Activated CD4-positive, alpha-beta T cell treated with anti-CD3 and anti-CD28 coated beads, Interleukin-2, amount 10 ng/mL, durations not matched to agents 7 days and 5 days (primary cell): ENCODE measurements around the gene TNN. TPM values are rescaled to one million over a fixed set of nuclear protein-coding genes. Genes with fewer than 3 reads are reported as not detected.

Experiments
- CTCF ChIA-PET: fragments of 350-600 bp; sonication (Branson Sonifier 250); formaldehyde crosslinking; loops from one replicate; lab custom pipeline; 2021; ENCODE audit warnings: antibody characterized with exemption; lab: Charles Lee
- POLR2A ChIA-PET: fragments of 350-600 bp; sonication (Branson Sonifier 250); formaldehyde crosslinking; loops from one replicate; lab custom pipeline; 2021; ENCODE audit warnings: antibody characterized with exemption; lab: Charles Lee
- DNase-seq: peaks from one replicate; pipeline ENCODE4 v3.0.0-alpha.2; 2020
- H3K27ac Mint-ChIP-seq: one replicate; pipeline ENCODE4 v1.8.0; 2021; ENCODE audit warnings: mild to moderate bottlenecking, moderate library complexity, mixed read lengths
- H3K27me3 Mint-ChIP-seq: one replicate; pipeline ENCODE4 v1.8.0; 2021; ENCODE audit warnings: mixed read lengths
- H3K36me3 Mint-ChIP-seq: one replicate; pipeline ENCODE4 v1.8.0; 2021; ENCODE audit warnings: low read depth, mixed read lengths
- H3K4me1 Mint-ChIP-seq: one replicate; pipeline ENCODE4 v1.8.0; 2021; ENCODE audit warnings: mixed read lengths
- H3K4me3 Mint-ChIP-seq: one replicate; pipeline ENCODE4 v1.8.0; 2021; ENCODE audit warnings: mild to moderate bottlenecking, moderate library complexity, mixed read lengths
- H3K9me3 Mint-ChIP-seq: one replicate; pipeline ENCODE4 v1.8.0; 2021; ENCODE audit warnings: mixed read lengths
- total RNA-seq, 2 experiments: library from RNA; stranded (reverse); gene quantifications; one replicate each; pipeline ENCODE4 v1.2.3, GENCODE V29; 2021

TNN gene
- total RNA-seq, 2 experiments from 2014 or later = not detected

- Mint-ChIP-seq H3K9me3 (no peaks in the 10 kb centered on the region), H3K27ac (no peak overlapping the region), H3K4me3 (no peak overlapping the region), H3K27me3 (peaks cover 26% of the 10 kb centered on the region), H3K4me1 (peaks cover 8% of the 10 kb centered on the region), H3K36me3 (no peaks in the 10 kb centered on the region)
- CTCF ChIA-PET = interaction anchor here (0.7 kb wide), 1 partner anchor 979 kb away, joined by 4 read pairs; no protein-coding TSS in a partner anchor
- POLR2A ChIA-PET = no interaction called here
- no peak for DNase-seq
Measured at GRCh38 chr1:175137369-175137768, 69.7 kb downstream of the TNN start.

- peaks cover 8% of the 10 kb centered on the region for H3K4me1 Mint-ChIP-seq
- H3K36me3 Mint-ChIP-seq = no peaks in the 10 kb centered on the region
- no peak for DNase-seq
- H3K9me3 Mint-ChIP-seq = no peaks in the 10 kb centered on the region
- POLR2A ChIA-PET = no interaction called here
- no peak overlapping the region for H3K4me3 Mint-ChIP-seq
- CTCF ChIA-PET = no interaction called here
- H3K27ac Mint-ChIP-seq = no peak overlapping the region
- H3K27me3 Mint-ChIP-seq = peaks cover 24% of the 10 kb centered on the region
Measured at GRCh38 chr1:175138579-175138978, 70.9 kb downstream of the TNN start.

GRCh38 chr1:175145899-175146528, 78.4 kb downstream of the TNN start:
- ChIA-PET POLR2A (no interaction called here), CTCF (interaction anchor here (0.6 to 6.2 kb wide), 17 partner anchors 10 to 205 kb away, joined by 3 to 32 read pairs (median 4); no protein-coding TSS in a partner anchor)
- H3K36me3 Mint-ChIP-seq = no peaks in the 10 kb centered on the region
- H3K27ac Mint-ChIP-seq = no peak overlapping the region
- no peak overlapping the region for H3K4me3 Mint-ChIP-seq
- H3K9me3 Mint-ChIP-seq = no peaks in the 10 kb centered on the region
- no peak for DNase-seq
- peaks cover 16% of the 10 kb centered on the region for H3K27me3 Mint-ChIP-seq
- H3K4me1 Mint-ChIP-seq = peaks cover 8% of the 10 kb centered on the region

GRCh38 chr1:175146529-175147213, 79.0 kb downstream of the TNN start:
- Mint-ChIP-seq H3K27ac (no peak overlapping the region), H3K4me1 (peaks cover 6% of the 10 kb centered on the region), H3K27me3 (peaks cover 22% of the 10 kb centered on the region), H3K4me3 (no peak overlapping the region), H3K9me3 (no peaks in the 10 kb centered on the region), H3K36me3 (no peaks in the 10 kb centered on the region)
- peak; percentile 75 for DNase-seq
- POLR2A ChIA-PET = no interaction called here
- CTCF ChIA-PET = interaction anchor here (0.6 to 6.2 kb wide), 14 partner anchors 9 to 195 kb away, joined by 3 to 32 read pairs (median 5); no protein-coding TSS in a partner anchor

GRCh38 chr1:175147569-175147968, 79.9 kb downstream of the TNN start:
- Mint-ChIP-seq H3K27me3 (peaks cover 27% of the 10 kb centered on the region), H3K4me3 (no peak overlapping the region), H3K4me1 (no peaks in the 10 kb centered on the region), H3K9me3 (no peaks in the 10 kb centered on the region), H3K27ac (no peak overlapping the region), H3K36me3 (no peaks in the 10 kb centered on the region)
- POLR2A ChIA-PET = no interaction called here
- CTCF ChIA-PET = interaction anchor here (1.5 to 6.2 kb wide), 5 partner anchors 8 to 171 kb away, joined by 5 to 32 read pairs (median 7); no protein-coding TSS in a partner anchor
- DNase-seq = no peak

- Mint-ChIP-seq H3K36me3 (no peaks in the 10 kb centered on the region), H3K9me3 (no peaks in the 10 kb centered on the region), H3K27me3 (peaks cover 32% of the 10 kb centered on the region), H3K4me3 (no peak overlapping the region), H3K4me1 (no peaks in the 10 kb centered on the region), H3K27ac (no peak overlapping the region)
- CTCF ChIA-PET = interaction anchor here (2.0 kb wide), 1 partner anchor 170 kb away, joined by 14 read pairs; no protein-coding TSS in a partner anchor
- POLR2A ChIA-PET = no interaction called here
- no peak for DNase-seq
Measured at GRCh38 chr1:175148068-175148467, 80.4 kb downstream of the TNN start.

GRCh38 chr1:175150596-175151319, 83.1 kb downstream of the TNN start:
- H3K27ac Mint-ChIP-seq = no peak overlapping the region
- ChIA-PET CTCF (interaction anchor here (0.6 to 3.5 kb wide), 14 partner anchors 9 to 323 kb away, joined by 3 to 55 read pairs (median 4); no protein-coding TSS in a partner anchor), POLR2A (no interaction called here)
- H3K36me3 Mint-ChIP-seq = no peaks in the 10 kb centered on the region
- peaks cover 13% of the 10 kb centered on the region for H3K4me1 Mint-ChIP-seq
- no peak for DNase-seq
- H3K27me3 Mint-ChIP-seq = peaks cover 44% of the 10 kb centered on the region
- H3K9me3 Mint-ChIP-seq = no peaks in the 10 kb centered on the region
- no peak overlapping the region for H3K4me3 Mint-ChIP-seq

GRCh38 chr1:175152006-175152652, 84.5 kb downstream of the TNN start:
- CTCF ChIA-PET = interaction anchor here (0.6 to 3.5 kb wide), 28 partner anchors 10 to 1731 kb away, joined by 3 to 55 read pairs (median 4); no protein-coding TSS in a partner anchor
- H3K4me3 Mint-ChIP-seq = no peak overlapping the region

GRCh38 chr1:175154629-175155472, 87.2 kb downstream of the TNN start:
- Mint-ChIP-seq H3K36me3 (peaks cover 20% of the 10 kb centered on the region), H3K9me3 (no peaks in the 10 kb centered on the region), H3K4me1 (peaks cover 19% of the 10 kb centered on the region), H3K27me3 (peaks cover 34% of the 10 kb centered on the region), H3K4me3 (no peak overlapping the region), H3K27ac (no peak overlapping the region)
- peak; percentile 81 for DNase-seq
- ChIA-PET CTCF (interaction anchor here (0.8 to 3.6 kb wide), 20 partner anchors 10 to 783 kb away, joined by 3 to 32 read pairs (median 5); partner anchors contain the start of gene MRPS14), POLR2A (interaction anchor here (0.8 to 1.4 kb wide), 2 partner anchors 34 to 77 kb away, joined by 3 to 4 read pairs; no protein-coding TSS in a partner anchor)

More at GRCh38 chr1:175152006-175152652, 84.5 kb downstream of the TNN start:
- Mint-ChIP-seq H3K4me1 (peaks cover 17% of the 10 kb centered on the region), H3K27ac (no peak overlapping the region), H3K9me3 (no peaks in the 10 kb centered on the region), H3K27me3 (peaks cover 42% of the 10 kb centered on the region), H3K36me3 (peaks cover 2% of the 10 kb centered on the region)
- POLR2A ChIA-PET = no interaction called here
- peak; percentile 73 for DNase-seq

GRCh38 chr1:175155473-175155856, 87.8 kb downstream of the TNN start:
- Mint-ChIP-seq H3K4me1 (peaks cover 19% of the 10 kb centered on the region), H3K36me3 (peaks cover 26% of the 10 kb centered on the region), H3K9me3 (no peaks in the 10 kb centered on the region), H3K4me3 (no peak overlapping the region), H3K27me3 (peaks cover 34% of the 10 kb centered on the region), H3K27ac (peak overlapping the region; percentile 26)
- POLR2A ChIA-PET = interaction anchor here (0.8 to 1.4 kb wide), 2 partner anchors 33 to 77 kb away, joined by 3 to 4 read pairs; no protein-coding TSS in a partner anchor
- no peak for DNase-seq
- CTCF ChIA-PET = interaction anchor here (0.8 to 3.6 kb wide), 19 partner anchors 10 to 783 kb away, joined by 3 to 32 read pairs (median 5); partner anchors contain the start of gene MRPS14

GRCh38 chr1:175155936-175156335, 88.3 kb downstream of the TNN start:
- peaks cover 29% of the 10 kb centered on the region for H3K27me3 Mint-ChIP-seq
- peaks cover 30% of the 10 kb centered on the region for H3K36me3 Mint-ChIP-seq
- ChIA-PET CTCF (interaction anchor here (1.3 to 3.6 kb wide), 10 partner anchors 10 to 782 kb away, joined by 3 to 32 read pairs (median 10); no protein-coding TSS in a partner anchor), POLR2A (interaction anchor here (1.4 kb wide), 1 partner anchor 33 kb away, joined by 4 read pairs; no protein-coding TSS in a partner anchor)
- DNase-seq = no peak
- H3K9me3 Mint-ChIP-seq = no peaks in the 10 kb centered on the region
- no peak overlapping the region for H3K27ac Mint-ChIP-seq
- peaks cover 19% of the 10 kb centered on the region for H3K4me1 Mint-ChIP-seq
- no peak overlapping the region for H3K4me3 Mint-ChIP-seq
